ENCODE measurements around the gene OR8S1. TPM values are rescaled to one million over a fixed set of nuclear protein-coding genes. Genes with fewer than 3 reads are reported as not detected.
"Not testable (repeated sequence)": the region's sequence is repeated elsewhere in the genome, so short reads cannot be mapped to it uniquely, and the experiment has no call there.

Gene OR8S1
- total RNA-seq = not detected in 2 replicates

DNA sequence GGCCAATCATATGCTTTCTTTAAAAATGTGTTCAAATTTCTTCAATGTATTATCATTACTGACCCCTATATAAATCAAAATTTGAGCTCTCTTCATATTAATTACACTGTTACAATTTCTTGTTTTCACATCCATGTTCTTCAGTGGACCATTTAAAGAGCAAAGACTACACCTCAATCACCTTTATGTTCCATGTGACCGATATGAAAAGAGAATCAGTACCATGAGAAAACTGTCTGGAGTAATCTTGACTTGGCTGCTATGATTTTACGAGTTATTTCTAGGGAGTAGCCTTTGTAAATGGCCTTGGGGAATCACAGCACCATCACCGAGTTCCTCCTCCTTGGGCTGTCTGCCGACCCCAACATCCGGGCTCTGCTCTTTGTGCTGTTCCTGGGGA, at the start of gene OR8S1:
Gene OR8S1, plus strand, starts transcription at position 301 of the 400 bp plus-strand sequence. Its CDS starts 0 bp downstream, at position 301.
- no peaks in the 10 kb centered on the region for H3K36me3 ChIP-seq (ENCODE audit: control insufficient read depth, insufficient read depth, low read length)
- no peaks in the 10 kb centered on the region for H3K27me3 ChIP-seq (ENCODE audit: control insufficient read depth, insufficient read depth, low read length)
- H3K4me3 ChIP-seq (ENCODE audit: low read depth, low read length) = no peak within 1 kb of the TSS
- TF ChIP-seq, protein P1, sequence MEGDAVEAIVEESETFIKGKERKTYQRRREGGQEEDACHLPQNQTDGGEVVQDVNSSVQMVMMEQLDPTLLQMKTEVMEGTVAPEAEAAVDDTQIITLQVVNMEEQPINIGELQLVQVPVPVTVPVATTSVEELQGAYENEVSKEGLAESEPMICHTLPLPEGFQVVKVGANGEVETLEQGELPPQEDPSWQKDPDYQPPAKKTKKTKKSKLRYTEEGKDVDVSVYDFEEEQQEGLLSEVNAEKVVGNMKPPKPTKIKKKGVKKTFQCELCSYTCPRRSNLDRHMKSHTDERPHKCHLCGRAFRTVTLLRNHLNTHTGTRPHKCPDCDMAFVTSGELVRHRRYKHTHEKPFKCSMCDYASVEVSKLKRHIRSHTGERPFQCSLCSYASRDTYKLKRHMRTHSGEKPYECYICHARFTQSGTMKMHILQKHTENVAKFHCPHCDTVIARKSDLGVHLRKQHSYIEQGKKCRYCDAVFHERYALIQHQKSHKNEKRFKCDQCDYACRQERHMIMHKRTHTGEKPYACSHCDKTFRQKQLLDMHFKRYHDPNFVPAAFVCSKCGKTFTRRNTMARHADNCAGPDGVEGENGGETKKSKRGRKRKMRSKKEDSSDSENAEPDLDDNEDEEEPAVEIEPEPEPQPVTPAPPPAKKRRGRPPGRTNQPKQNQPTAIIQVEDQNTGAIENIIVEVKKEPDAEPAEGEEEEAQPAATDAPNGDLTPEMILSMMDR (IDR thresholded peaks at IDR 0.05; ENCODE audit: insufficient read depth, low read length, poor library complexity, severe bottlenecking) = no peak
- no peak for DNase-seq (ENCODE audit: low read depth)

GRCh38 chr12:48482198-48482597, 43.2 kb upstream of the OR8S1 start, which contains the start of gene C12orf54:
TSS of gene C12orf54 (plus strand) at chr12:48482498. CDS start at chr12:48483297, 799 bp downstream.
- Histone ChIP-seq H3K36me3 (ENCODE audit: control insufficient read depth, insufficient read depth, low read length) (no peaks in the 10 kb centered on the region), H3K27me3 (ENCODE audit: control insufficient read depth, insufficient read depth, low read length) (no peaks in the 10 kb centered on the region), H3K4me3 (ENCODE audit: low read depth, low read length) (no peak within 1 kb of the TSS)
- TF ChIP-seq, protein P1 (IDR thresholded peaks at IDR 0.05; ENCODE audit: insufficient read depth, low read length, poor library complexity, severe bottlenecking) = no peak
- no peak for DNase-seq (ENCODE audit: low read depth)

DNA sequence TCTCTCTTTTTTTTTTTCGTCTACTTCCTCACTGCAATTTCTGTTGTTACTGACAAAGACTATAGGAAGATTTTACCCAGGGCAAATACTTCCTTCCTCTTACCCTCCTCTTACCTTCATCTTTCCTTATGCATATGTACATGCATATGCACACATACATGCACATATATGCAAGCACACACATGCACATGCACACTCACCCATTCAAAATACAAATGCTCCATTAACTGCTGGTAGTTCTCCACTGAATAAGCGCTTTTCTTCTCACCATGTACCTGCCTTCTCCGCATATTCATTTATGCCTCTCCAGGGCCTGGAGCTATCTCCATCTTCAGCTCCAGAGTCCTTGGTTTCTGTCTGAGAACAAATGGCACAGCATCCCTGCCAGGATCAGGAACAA, 42.5 kb upstream of the OR8S1 start:
- Histone ChIP-seq H3K4me3 (ENCODE audit: low read depth, low read length) (no peak overlapping the region), H3K27me3 (ENCODE audit: control insufficient read depth, insufficient read depth, low read length) (no peaks in the 10 kb centered on the region), H3K36me3 (ENCODE audit: control insufficient read depth, insufficient read depth, low read length) (no peaks in the 10 kb centered on the region)
- no peak for DNase-seq (ENCODE audit: low read depth)
- TF ChIP-seq, protein P1 (IDR thresholded peaks at IDR 0.05; ENCODE audit: insufficient read depth, low read length, poor library complexity, severe bottlenecking) = no peak

GRCh38 chr12:48486261-48486660, 39.2 kb upstream of the OR8S1 start:
- no peak for DNase-seq (ENCODE audit: low read depth)
- H3K4me3 ChIP-seq (ENCODE audit: low read depth, low read length) = no peak overlapping the region
- no peaks in the 10 kb centered on the region for H3K36me3 ChIP-seq (ENCODE audit: control insufficient read depth, insufficient read depth, low read length)

DNA sequence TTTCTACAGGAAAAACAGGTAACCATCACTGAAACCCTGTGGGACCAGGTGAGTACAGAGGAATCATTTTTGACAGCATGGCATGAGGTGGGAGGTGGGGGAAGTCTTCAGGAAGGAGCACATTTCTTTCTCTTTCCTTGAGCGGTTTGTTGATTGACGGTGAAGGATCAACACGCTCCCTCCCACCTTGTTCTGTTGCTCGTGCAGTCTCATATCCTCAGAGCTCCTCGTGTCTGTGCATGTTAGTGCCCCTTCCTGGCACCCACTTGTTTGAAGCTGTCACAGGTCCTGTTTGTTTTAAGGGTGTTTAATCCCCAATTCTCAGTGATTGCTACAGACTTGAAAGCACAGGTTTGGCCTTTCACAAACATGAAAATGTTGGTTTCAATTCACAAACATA, 38.8 kb upstream of the OR8S1 start:
- no peaks in the 10 kb centered on the region for H3K27me3 ChIP-seq (ENCODE audit: control insufficient read depth, insufficient read depth, low read length)
- no peak overlapping the region for H3K4me3 ChIP-seq (ENCODE audit: low read depth, low read length)
- H3K36me3 ChIP-seq (ENCODE audit: control insufficient read depth, insufficient read depth, low read length) = no peaks in the 10 kb centered on the region
- DNase-seq (ENCODE audit: low read depth) = no peak
- TF ChIP-seq, protein P1 (IDR thresholded peaks at IDR 0.05; ENCODE audit: insufficient read depth, low read length, poor library complexity, severe bottlenecking) = no peak

More at GRCh38 chr12:48486261-48486660, 39.2 kb upstream of the OR8S1 start:
- no peaks in the 10 kb centered on the region for H3K27me3 ChIP-seq (ENCODE audit: control insufficient read depth, insufficient read depth, low read length)
- TF ChIP-seq, protein P1 (IDR thresholded peaks at IDR 0.05; ENCODE audit: insufficient read depth, low read length, poor library complexity, severe bottlenecking) = no peak

- no peaks in the 10 kb centered on the region for H3K27me3 ChIP-seq (ENCODE audit: control insufficient read depth, insufficient read depth, low read length)
- DNase-seq (ENCODE audit: low read depth) = no peak
- no peaks in the 10 kb centered on the region for H3K36me3 ChIP-seq (ENCODE audit: control insufficient read depth, insufficient read depth, low read length)
- TF ChIP-seq, protein P1 (IDR thresholded peaks at IDR 0.05; ENCODE audit: insufficient read depth, low read length, poor library complexity, severe bottlenecking) = no peak
- H3K4me3 ChIP-seq (ENCODE audit: low read depth, low read length) = no peak overlapping the region
Measured at GRCh38 chr12:48489012-48489411, 36.4 kb upstream of the OR8S1 start.

- not testable (repeated sequence) for H3K36me3 ChIP-seq (ENCODE audit: control insufficient read depth, insufficient read depth, low read length); H3K27me3 ChIP-seq (ENCODE audit: control insufficient read depth, insufficient read depth, low read length); H3K4me3 ChIP-seq (ENCODE audit: low read depth, low read length); DNase-seq (ENCODE audit: low read depth)
Measured at GRCh38 chr12:48489456-48489855, 36.0 kb upstream of the OR8S1 start.

DNA sequence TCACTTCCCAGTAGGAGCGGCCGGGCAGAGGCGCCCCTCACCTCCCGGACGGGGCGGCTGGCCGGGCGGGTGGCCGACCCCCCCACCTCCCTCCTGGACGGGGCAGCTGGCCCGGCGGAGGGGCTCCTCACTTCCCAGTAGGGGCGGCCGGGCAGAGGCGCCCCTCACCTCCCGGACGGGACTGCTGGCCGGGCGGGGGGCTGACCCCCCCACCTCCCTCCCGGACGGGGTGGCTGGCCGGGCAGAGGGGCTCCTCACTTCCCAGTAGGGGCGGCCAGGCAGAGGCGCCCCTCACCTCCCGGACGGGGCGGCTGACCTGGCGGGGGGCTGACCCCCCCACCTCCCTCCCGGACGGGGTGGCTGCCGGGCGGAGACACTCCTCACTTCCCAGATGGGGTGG, 25.2 kb upstream of the OR8S1 start:
- DNase-seq (ENCODE audit: low read depth); H3K27me3 ChIP-seq (ENCODE audit: control insufficient read depth, insufficient read depth, low read length); H3K4me3 ChIP-seq (ENCODE audit: low read depth, low read length); H3K36me3 ChIP-seq (ENCODE audit: control insufficient read depth, insufficient read depth, low read length): not testable (repeated sequence)

GRCh38 chr12:48506836-48507235, 18.6 kb upstream of the OR8S1 start:
- H3K36me3 ChIP-seq (ENCODE audit: control insufficient read depth, insufficient read depth, low read length); H3K4me3 ChIP-seq (ENCODE audit: low read depth, low read length); H3K27me3 ChIP-seq (ENCODE audit: control insufficient read depth, insufficient read depth, low read length); DNase-seq (ENCODE audit: low read depth): not testable (repeated sequence)

All from kidney epithelial cell (primary cell).